Nucleus accumbens (tissue), 56 donors: ENCODE results near the gene TTC7B.

Source experiments
- DNase-seq, 56 donors: peaks; one replicate each; lab custom pipeline; 2025; lab: John Stamatoyannopoulos, UW

Gene TTC7B

GRCh38 chr14:90610346-90611040 lies 205.7 kb downstream of the TTC7B start:
- peak in 3 of 56 donors; percentile 26 to 32 (median 28) for DNase-seq

GRCh38 chr14:90609376-90609775 lies 206.9 kb downstream of the TTC7B start:
- peak in 2 of 56 donors; percentile 22 to 39 for DNase-seq

GRCh38 chr14:90608929-90609341 lies 207.3 kb downstream of the TTC7B start:
- no peak for DNase-seq

GRCh38 chr14:90608281-90608680 lies 207.9 kb downstream of the TTC7B start:
- DNase-seq: no peak

- peak in 13 of 56 donors; percentile 14 to 55 (median 31) for DNase-seq
Observed at GRCh38 chr14:90607141-90607540, 209.1 kb downstream of the TTC7B start.

- DNase-seq: no peak
Observed at GRCh38 chr14:90606434-90606833, 209.8 kb downstream of the TTC7B start.

GRCh38 chr14:90605430-90605829 lies 210.8 kb downstream of the TTC7B start:
- no peak for DNase-seq

GRCh38 chr14:90604356-90604755 lies 211.9 kb downstream of the TTC7B start:
- no peak for DNase-seq

- DNase-seq: no peak
Observed at GRCh38 chr14:90603841-90604240, 212.4 kb downstream of the TTC7B start.

- DNase-seq: no peak
Observed at GRCh38 chr14:90603336-90603735, 212.9 kb downstream of the TTC7B start.

GRCh38 chr14:90602088-90602687 lies 214.0 kb downstream of the TTC7B start:
- DNase-seq: no peak

- no peak for DNase-seq
Observed at GRCh38 chr14:90601563-90601962, 214.7 kb downstream of the TTC7B start.

- DNase-seq: no peak
Observed at GRCh38 chr14:90600619-90601018, 215.6 kb downstream of the TTC7B start.

- DNase-seq: peak in 20 of 56 donors; percentile 19 to 59 (median 30)
Observed at GRCh38 chr14:90599748-90600507, 216.3 kb downstream of the TTC7B start.

- peak in 24 of 56 donors; percentile 22 to 71 (median 40) for DNase-seq
Observed at GRCh38 chr14:90599339-90599738, 216.9 kb downstream of the TTC7B start.

- no peak for DNase-seq
Observed at GRCh38 chr14:90597961-90598360, 218.3 kb downstream of the TTC7B start.

GRCh38 chr14:90596733-90597132 lies 219.5 kb downstream of the TTC7B start:
- no peak for DNase-seq

GRCh38 chr14:90593254-90594040 lies 222.8 kb downstream of the TTC7B start:
- no peak for DNase-seq

GRCh38 chr14:90592655-90593054 lies 223.6 kb downstream of the TTC7B start:
- DNase-seq: no peak

GRCh38 chr14:90587918-90588317 lies 228.3 kb downstream of the TTC7B start:
- no peak for DNase-seq
